ENCODE results near the gene GRM5.

The GRM5 gene

GRCh38 chr11:88831303-88831890, 234.4 kb downstream of the GRM5 start:
- FAIRE-seq: no peak

- no peak for FAIRE-seq
These were observed 238.6 kb downstream of the GRM5 start for GRCh38 chr11:88827018-88827676.

- no peak for FAIRE-seq
These were observed 246.2 kb downstream of the GRM5 start for GRCh38 chr11:88819616-88820015.

- no peak for FAIRE-seq
These were observed 246.8 kb downstream of the GRM5 start for GRCh38 chr11:88818978-88819377.

GRCh38 chr11:88815505-88815904, 250.3 kb downstream of the GRM5 start:
- no peak for FAIRE-seq

GRCh38 chr11:88814076-88814475, 251.7 kb downstream of the GRM5 start:
- no peak for FAIRE-seq

GRCh38 chr11:88813233-88813915, 252.4 kb downstream of the GRM5 start:
- no peak for FAIRE-seq

- FAIRE-seq: no peak
These were observed 255.2 kb downstream of the GRM5 start for GRCh38 chr11:88810420-88811097.

- FAIRE-seq: no peak
These were observed 256.7 kb downstream of the GRM5 start for GRCh38 chr11:88809126-88809525.

- no peak for FAIRE-seq
These were observed 258.4 kb downstream of the GRM5 start for GRCh38 chr11:88807349-88807748.

GRCh38 chr11:88806410-88806809, 259.4 kb downstream of the GRM5 start:
- no peak for FAIRE-seq

- FAIRE-seq: no peak
These were observed 264.2 kb downstream of the GRM5 start for GRCh38 chr11:88801484-88802123.

- no peak for FAIRE-seq
These were observed 265.8 kb downstream of the GRM5 start for GRCh38 chr11:88799771-88800500.

GRCh38 chr11:88790182-88790581, 275.6 kb downstream of the GRM5 start:
- no peak for FAIRE-seq

- no peak for FAIRE-seq
These were observed 286.2 kb downstream of the GRM5 start for GRCh38 chr11:88779577-88779976.

- no peak for FAIRE-seq
These were observed 295.2 kb downstream of the GRM5 start for GRCh38 chr11:88770475-88771079.

- no peak for FAIRE-seq
These were observed 321.6 kb downstream of the GRM5 start for GRCh38 chr11:88744140-88744539.

- no peak for FAIRE-seq
These were observed 326.3 kb downstream of the GRM5 start for GRCh38 chr11:88739524-88739923.

GRCh38 chr11:88709567-88709966, 356.2 kb downstream of the GRM5 start:
- FAIRE-seq: no peak

- FAIRE-seq: no peak
These were observed 361.3 kb downstream of the GRM5 start for GRCh38 chr11:88704485-88704884.

- FAIRE-seq: no peak
These were observed 364.0 kb downstream of the GRM5 start for GRCh38 chr11:88701816-88702215.

GRCh38 chr11:88697139-88697538, 368.6 kb downstream of the GRM5 start:
- no peak for FAIRE-seq
